Measurements from ENCODE around the gene TCAP.
"Not testable (repeated sequence)": the region's sequence is repeated elsewhere in the genome, so short reads cannot be mapped to it uniquely, and the experiment has no call there.

Gene TCAP

DNA sequence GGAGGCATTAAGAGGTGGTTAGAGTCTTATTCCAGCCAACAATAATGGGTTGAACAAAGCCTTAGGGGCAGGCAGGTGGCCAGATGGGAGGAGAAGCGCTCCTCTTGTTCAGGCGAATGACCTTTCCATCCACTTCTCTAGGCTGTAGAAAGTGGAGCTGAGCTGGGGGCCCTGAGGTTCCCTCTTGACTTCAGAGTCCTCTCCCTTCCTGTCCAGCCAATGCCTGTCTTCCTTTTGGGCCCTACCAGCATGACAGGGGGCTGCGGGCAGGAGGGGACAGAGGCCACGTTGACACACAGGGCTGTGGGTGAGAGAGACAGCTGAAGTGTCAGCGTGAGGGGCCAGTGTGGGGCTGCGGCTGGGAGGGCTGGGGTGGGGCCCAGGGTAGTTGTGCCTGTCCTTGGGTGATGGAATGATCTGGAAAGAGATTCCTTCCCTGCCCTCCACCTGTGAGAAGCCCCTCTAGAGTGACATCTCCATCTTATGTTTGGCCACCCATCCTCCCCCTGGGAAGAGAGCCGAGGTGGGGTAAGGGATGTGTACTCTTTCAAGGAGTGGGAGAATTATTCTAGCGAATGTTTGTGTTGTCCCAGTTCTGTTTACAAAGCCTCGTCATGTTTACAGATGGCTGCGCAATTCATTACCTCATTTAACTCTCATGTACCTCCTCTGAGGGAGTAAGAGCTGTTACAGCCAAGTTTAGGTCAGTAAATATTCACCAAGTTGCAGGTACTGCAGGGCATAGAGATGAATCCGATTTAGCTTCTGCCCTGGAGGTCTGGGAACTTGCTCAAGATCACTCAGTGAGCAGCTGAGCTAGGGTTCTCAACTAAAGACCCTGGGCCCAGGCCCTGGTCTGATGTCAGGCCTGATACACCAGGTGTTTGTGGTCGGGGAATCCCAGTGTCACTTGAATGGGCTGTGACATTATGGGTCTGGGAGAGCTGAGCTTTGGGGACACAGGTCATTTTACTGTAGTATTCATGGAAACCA is 38.0 kb downstream of the TCAP start:
- DNase-seq (ENCODE audit: low spot score): no peak

DNA sequence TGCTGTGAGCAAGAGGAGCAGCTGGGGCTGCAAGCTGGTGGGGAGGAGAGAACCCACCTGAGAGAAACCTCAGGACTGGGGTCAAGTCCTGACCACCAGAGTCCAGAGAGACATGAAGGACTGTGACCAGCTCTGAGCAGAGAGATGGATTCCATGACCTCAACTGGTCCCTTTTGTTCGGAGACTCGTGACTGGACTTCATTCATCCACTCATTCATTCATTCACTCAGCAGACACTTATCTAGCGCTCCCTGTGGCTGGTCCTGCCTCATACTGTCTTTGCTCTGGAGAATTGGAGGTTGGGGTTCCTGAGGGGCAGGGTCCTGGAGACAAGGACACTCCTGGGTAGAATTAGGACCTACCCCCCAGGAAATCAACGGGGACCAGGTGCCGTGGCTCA is 38.8 kb downstream of the TCAP start:
- DNase-seq (ENCODE audit: low spot score): no peak

DNA sequence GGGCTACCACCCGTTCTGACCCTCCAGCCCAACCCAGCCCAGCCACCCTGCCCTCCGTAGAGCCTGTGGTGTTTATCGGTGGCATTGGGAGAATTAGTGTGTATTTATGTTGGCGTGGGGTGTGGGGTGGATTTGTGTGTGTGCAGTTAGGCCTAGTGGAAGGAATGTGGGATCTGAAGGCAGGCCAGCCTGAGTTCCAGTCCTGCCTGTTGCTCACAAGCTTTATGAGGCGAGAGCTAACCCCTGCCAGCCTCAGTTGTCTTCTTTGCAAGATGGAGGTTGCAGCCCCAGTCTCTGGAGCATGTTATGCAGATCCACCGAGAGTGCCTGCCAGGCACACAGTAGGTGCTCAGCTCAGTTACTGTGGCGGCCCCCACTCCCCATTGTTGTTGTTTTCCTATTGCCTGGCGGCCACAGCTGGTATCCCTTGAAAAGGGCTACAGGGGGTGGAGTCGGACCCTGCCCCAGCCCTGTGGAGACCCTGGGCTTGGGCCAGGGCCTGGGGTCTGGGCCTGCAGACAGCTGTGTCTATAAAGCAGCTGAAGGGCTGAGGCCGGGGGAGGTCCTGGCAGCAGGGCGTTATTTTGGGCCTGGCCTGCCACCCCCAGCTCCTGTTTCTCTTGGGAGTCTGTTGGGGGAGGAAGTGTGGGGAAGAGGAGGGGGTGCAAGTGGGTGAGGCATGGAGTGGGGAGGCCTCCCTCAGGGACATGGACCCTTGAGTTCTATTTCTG is 39.8 kb downstream of the TCAP start:
- DNase-seq (ENCODE audit: low spot score): no peak

DNA sequence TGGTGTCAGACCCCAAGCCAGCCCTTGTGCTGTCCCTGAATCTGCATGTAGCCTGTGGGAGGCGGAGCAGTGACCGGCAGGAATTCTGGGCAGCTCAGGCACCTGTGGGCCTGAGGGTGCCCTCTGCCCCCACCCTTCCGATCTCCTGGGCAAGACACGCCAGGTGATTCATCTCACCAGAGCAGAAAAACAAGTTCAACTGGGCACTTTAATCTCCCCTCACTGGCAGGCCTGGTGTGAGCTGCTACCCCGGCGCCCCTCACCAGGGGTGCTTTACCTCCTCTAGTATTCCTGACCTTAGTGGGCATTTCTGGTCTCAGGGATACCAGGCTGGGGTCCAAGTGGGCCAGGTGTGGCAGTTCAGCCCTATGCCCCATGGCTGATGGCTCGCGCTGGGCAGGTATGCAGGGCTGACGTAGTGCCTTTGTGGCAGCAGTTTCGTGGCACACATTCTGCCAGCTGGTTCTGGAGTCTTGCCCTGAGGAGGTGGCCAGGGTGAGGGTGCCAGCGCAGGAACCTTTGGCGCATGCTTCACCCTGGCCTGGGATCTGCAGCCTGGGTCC is 40.7 kb downstream of the TCAP start:
- DNase-seq (ENCODE audit: low spot score): no peak

DNA sequence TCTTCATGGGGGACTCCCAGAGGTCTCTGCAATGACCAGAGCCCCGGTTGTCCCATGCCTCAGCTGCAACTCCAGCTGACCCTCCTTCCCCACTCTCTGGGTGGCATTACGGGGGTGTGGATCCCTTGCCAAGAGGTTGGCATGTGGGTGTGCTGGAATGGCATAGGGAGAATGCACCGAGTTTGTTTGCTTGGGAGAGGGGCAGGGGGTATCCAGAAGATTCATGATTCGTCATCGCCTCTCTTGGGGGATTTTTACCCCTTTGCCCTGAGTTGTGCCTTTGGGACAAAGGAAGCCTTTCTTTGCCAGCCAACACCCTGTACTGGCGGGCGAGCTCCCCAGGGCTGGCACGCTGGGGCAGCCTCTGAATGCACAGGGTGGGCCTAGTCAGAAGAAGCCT is 41.2 kb downstream of the TCAP start:
- DNase-seq (ENCODE audit: low spot score): no peak

- no peak for DNase-seq (ENCODE audit: low spot score)
Observed at GRCh38 chr17:39706921-39707337, 41.8 kb downstream of the TCAP start.

DNA sequence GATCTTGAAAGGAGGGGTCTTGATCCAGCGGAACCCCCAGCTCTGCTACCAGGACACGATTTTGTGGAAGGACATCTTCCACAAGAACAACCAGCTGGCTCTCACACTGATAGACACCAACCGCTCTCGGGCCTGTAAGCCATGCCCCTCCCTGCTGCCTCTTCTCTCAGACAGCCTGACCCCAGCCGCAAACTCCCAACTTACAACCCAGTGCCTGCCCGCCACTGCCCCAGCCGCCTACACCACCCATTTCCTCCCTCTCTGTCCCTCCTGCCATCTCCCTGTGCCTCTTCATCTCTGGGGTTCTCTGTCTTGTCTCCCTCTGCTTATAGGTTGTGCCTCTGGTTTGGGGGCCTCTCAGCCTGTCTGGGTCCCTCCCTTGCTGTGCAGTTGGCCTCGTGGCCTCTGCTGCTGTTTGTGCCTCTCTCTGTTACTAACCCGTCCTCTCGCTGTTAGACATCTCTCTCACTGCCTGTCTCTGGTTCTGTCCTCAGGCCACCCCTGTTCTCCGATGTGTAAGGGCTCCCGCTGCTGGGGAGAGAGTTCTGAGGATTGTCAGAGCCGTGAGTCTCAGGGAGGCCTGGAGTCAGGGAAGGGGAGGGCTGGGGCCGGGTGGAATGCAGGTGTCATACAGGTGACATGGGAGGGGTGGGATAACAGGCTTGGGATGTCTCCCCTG is 44.3 kb downstream of the TCAP start:
- no peak for DNase-seq (ENCODE audit: low spot score)

- no peak for DNase-seq (ENCODE audit: low spot score)
Observed at GRCh38 chr17:39709998-39710964, 45.1 kb downstream of the TCAP start.

DNA sequence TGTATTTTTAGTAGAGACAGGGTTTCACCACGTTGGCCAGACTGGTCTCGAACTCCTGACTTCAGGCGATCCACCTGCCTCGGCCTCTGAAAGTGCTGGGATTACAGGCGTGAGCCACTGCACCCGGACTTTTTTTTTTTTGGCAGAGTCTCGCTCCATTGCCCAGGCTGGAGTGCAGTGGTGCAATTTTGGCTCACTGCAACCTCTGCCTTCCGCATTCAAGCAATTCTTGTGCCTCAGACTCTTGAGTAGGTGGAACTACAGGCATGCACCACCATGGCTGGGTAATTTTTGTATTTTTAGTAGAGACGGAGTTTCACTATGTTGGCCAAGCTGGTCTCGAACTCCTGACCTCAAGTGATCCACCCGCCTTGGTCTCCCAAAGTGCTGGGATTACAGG is 45.9 kb downstream of the TCAP start:
- not testable (repeated sequence) for DNase-seq (ENCODE audit: low spot score)

DNA sequence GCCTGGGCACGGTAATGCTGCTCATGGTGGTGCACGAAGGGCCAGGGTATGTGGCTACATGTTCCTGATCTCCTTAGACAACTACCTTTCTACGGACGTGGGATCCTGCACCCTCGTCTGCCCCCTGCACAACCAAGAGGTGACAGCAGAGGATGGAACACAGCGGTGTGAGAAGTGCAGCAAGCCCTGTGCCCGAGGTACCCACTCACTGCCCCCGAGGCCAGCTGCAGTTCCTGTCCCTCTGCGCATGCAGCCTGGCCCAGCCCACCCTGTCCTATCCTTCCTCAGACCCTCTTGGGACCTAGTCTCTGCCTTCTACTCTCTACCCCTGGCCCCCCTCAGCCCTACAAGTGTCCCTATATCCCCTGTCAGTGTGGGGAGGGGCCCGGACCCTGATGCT is 46.7 kb downstream of the TCAP start:
- no peak for DNase-seq (ENCODE audit: low spot score)

DNA sequence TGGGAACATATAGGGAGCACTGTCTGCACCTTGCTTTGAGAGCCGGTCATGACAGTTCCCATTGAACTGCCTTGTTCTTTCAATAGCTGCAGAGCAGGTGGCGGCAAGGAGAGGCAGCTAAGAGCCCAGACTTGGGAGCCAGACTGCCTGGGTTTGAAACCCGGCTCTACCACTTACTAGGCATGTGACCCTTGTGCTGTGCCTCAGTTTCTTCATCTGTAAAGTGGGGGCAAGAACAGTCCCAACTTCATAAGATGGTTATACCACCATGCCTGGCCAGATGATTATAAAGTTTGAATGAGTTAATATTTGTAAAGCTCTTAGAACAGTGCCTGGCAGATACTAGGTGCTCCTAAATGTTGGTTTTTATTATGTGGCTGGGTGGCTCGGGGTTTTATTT is 49.1 kb downstream of the TCAP start:
- no peak for DNase-seq (ENCODE audit: low spot score)

- no peak for DNase-seq (ENCODE audit: low spot score)
Observed at GRCh38 chr17:39715375-39716072, 50.4 kb downstream of the TCAP start.

Measured in SK-N-DZ (cell line).